Gastroesophageal sphincter (tissue), 3 donors: Measurements from ENCODE around the gene SLC25A1.

Source experiments
- CTCF ChIP-seq, 4 experiments: fragments of 200-600 bp in 2 of 4; fragments of 450-650 bp in 2 of 4; sonication (generic) in 1 of 4; IDR thresholded peaks; one replicate each; pipeline ENCODE4 v1.5.1; 2017 to 2019; ENCODE audit warnings: antibody characterized with exemption in 4 of 4, mild to moderate bottlenecking in 2 of 4, moderate library complexity in 2 of 4
- POLR2A ChIP-seq, 2 donors: fragments of 450-650 bp; IDR thresholded peaks; one replicate each; pipeline ENCODE4 v1.6.1; 2017; ENCODE audit warnings: antibody characterized with exemption in 2 of 2, mild to moderate bottlenecking in 2 of 2, moderate library complexity in 1 of 2

GRCh38 chr22:19175026-19175601 lies 3.4 kb downstream of the SLC25A1 start:
- TF ChIP-seq CTCF (IDR thresholded peaks at IDR 0.05) (no peak), POLR2A (IDR thresholded peaks at IDR 0.05) (no peak)
